Measurements from ENCODE around the gene AKAP10.

The AKAP10 gene

GRCh38 chr17:20009302-20010098, 31.9 kb upstream of the AKAP10 start, which contains the start of gene SPECC1:
TSS of gene SPECC1 (plus strand) at chr17:20009359. CDS start at chr17:20096652, 87,293 bp downstream.
- H3K27ac ChIP-seq, result peak within 1 kb of the TSS; percentile 8; the same call in 1 of the 2 replicates
- TF ChIP-seq ZFX (IDR thresholded peaks at IDR 0.05), result no peak
- peak; percentile 99 for TF ChIP-seq CTCF (conservative IDR thresholded peaks at IDR 0.05)

- TF ChIP-seq ZFX (IDR thresholded peaks at IDR 0.05), result no peak
- TF ChIP-seq CTCF (conservative IDR thresholded peaks at IDR 0.05), result no peak
- no peak overlapping the region for H3K27ac ChIP-seq
Measured at GRCh38 chr17:20009052-20009301, 31.3 kb upstream of the AKAP10 start.

- H3K27ac ChIP-seq, result no peak overlapping the region
- no peak for TF ChIP-seq CTCF (conservative IDR thresholded peaks at IDR 0.05)
- TF ChIP-seq ZFX (IDR thresholded peaks at IDR 0.05), result no peak
Measured at GRCh38 chr17:20008242-20009051, 30.8 kb upstream of the AKAP10 start.

- TF ChIP-seq CTCF (conservative IDR thresholded peaks at IDR 0.05), result no peak
- TF ChIP-seq ZFX (IDR thresholded peaks at IDR 0.05), result no peak
- no peak overlapping the region for H3K27ac ChIP-seq
Measured at GRCh38 chr17:19996502-19996901, 18.9 kb upstream of the AKAP10 start.

GRCh38 chr17:19996086-19996485, 18.5 kb upstream of the AKAP10 start:
- no peak overlapping the region for H3K27ac ChIP-seq
- TF ChIP-seq ZFX (IDR thresholded peaks at IDR 0.05) (no peak), CTCF (conservative IDR thresholded peaks at IDR 0.05) (no peak)

GRCh38 chr17:19992803-19993713, 15.4 kb upstream of the AKAP10 start:
- no peak overlapping the region for H3K27ac ChIP-seq
- TF ChIP-seq CTCF (conservative IDR thresholded peaks at IDR 0.05) (peak; percentile 86), ZFX (IDR thresholded peaks at IDR 0.05) (no peak)
